Esophagus (tissue), 2 donors: ENCODE measurements around the gene AFF3. TPM values are rescaled to one million over a fixed set of nuclear protein-coding genes. Genes with fewer than 3 reads are reported as not detected.

Experiments
- H3K27ac ChIP-seq, 2 donors: one replicate each; pipeline ENCODE4 v1.5.1; 2013; ENCODE audit warnings: low read depth in 2 of 2, mild to moderate bottlenecking in 2 of 2, inconsistent platforms in 1 of 2, low read length in 1 of 2, moderate library complexity in 1 of 2
- H3K27me3 ChIP-seq, 2 donors: one replicate each; pipeline ENCODE4 v1.6.1; 2013; ENCODE audit warnings: low read length in 2 of 2, control low read depth in 1 of 2, mild to moderate bottlenecking in 1 of 2; ENCODE audit not compliant: insufficient read depth in 2 of 2, control insufficient read depth in 1 of 2
- H3K36me3 ChIP-seq, 2 donors: one replicate each; pipeline ENCODE4 v1.6.1; 2013; ENCODE audit warnings: low read length in 1 of 2; ENCODE audit not compliant: control insufficient read depth in 2 of 2, insufficient read depth in 2 of 2
- H3K4me1 ChIP-seq, 2 donors: one replicate each; pipeline ENCODE4 v1.6.1; 2013; ENCODE audit warnings: low read length in 1 of 2; ENCODE audit not compliant: control insufficient read depth in 2 of 2, insufficient read depth in 2 of 2
- H3K4me3 ChIP-seq, 2 donors: one replicate each; pipeline ENCODE4 v1.5.1; 2013; ENCODE audit warnings: low read length in 2 of 2, mild to moderate bottlenecking in 2 of 2, low read depth in 1 of 2, moderate library complexity in 1 of 2
- H3K9me3 ChIP-seq, 2 donors: one replicate each; pipeline ENCODE4 v1.6.1; 2013; ENCODE audit warnings: mild to moderate bottlenecking in 2 of 2, low read depth in 1 of 2, low read length in 1 of 2, moderate library complexity in 1 of 2; ENCODE audit not compliant: control insufficient read depth in 2 of 2, insufficient read depth in 1 of 2
- WGBS, 2 donors: extraction: QIAGEN DNeasy Blood & Tissue Kit; methylation state at CpG; one replicate each; pipeline ENCODE4 v1.1.7; 2013; 5-methylcytosine and 5-hydroxymethylcytosine counted together
- polyA plus RNA-seq, 2 donors: library from polyadenylated mRNA; stranded (reverse); fragments of 200-250 nt; gene quantifications; one replicate each; pipeline ENCODE4 v1.2.3, GENCODE V29; 2013
- donor health status: healthy with polysubstance abuse.
- donor health status: Bipolar disorder and iron deficiency.

AFF3 gene
- polyA plus RNA-seq, 2 donors = 1.0 to 1.1 TPM

DNA sequence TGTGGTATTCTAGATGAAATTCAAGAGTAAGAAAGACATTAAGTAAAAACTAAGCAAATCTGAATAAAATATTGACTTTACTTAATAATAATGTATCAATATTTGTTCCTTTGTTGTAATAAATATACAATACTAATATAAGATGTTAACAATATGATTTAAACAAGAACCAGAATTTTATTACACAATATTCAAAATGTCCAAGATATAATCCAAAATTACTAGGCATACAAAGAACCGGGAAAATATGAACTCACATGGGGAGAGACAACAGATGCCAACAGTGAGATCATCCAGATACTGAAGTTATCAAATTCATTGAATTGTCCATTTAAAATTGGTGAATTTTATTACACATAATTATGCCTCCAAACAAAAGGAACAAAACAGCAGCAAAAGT lies 286.3 kb downstream of the AFF3 start:
- H3K27me3 ChIP-seq = no peaks in the 10 kb centered on the region
- no peaks in the 10 kb centered on the region for H3K4me1 ChIP-seq
- no peak overlapping the region for H3K4me3 ChIP-seq
- WGBS, 2 donors = 81 to 84% methylated on average over 1 of the region's 1 CpG
- H3K9me3 ChIP-seq = no peaks in the 10 kb centered on the region
- H3K36me3 ChIP-seq = no peaks in the 10 kb centered on the region
- H3K27ac ChIP-seq = no peak overlapping the region

DNA sequence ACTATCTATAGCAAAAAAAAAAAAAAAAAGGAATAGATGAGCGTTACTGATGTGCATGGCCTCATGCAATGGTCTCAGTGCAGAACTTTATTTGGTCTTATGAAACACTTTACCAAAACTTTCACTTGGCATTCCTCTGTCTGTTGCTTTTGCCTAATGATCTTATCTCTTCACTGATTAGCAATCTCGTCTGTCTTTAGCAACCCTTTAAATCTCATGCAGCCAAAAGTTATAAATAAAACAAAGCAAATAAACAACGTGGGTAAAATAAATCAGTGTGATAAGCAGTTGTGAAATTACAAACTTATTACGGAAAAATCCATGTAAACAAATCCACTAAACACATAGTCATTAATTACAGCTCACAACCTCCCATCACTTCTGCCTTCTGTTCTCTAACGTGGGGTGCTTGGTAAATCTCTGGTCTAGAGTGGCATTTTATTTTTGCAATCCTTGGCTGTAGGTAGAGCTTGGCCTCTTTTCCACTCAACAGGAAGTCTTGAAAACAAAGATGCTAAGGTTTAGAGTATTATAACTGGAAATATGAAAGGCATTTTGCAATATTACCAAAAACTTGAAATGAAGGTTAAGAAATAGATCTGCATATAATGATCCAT lies 288.0 kb downstream of the AFF3 start:
- Histone ChIP-seq H3K4me1 (no peaks in the 10 kb centered on the region), H3K4me3 (no peak overlapping the region), H3K9me3 (no peaks in the 10 kb centered on the region), H3K27ac (no peak overlapping the region), H3K27me3 (peaks cover 2 to 3% of the 10 kb centered on the region in 2 donors), H3K36me3 (no peaks in the 10 kb centered on the region)
- 52% methylated on average over 5 of the region's 5 CpGs for WGBS, 2 donors

DNA sequence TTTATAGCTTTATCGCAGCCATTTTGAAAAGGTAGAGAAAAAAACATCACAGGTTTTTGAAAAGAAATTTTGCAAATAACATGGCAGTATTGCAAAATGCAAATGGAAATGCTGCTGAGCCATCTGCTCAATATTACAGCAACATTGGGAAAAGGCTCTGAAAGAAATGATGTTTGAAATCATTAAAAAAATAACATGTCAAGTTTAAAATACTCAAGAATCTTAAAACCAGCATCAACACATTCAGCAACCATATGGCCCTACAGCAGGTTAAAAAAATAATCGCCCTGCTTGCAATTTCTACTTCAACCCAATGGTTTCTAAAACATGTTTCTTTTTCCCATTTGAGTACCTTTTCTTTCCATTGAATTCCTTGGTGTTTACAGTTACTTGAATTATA lies 289.4 kb downstream of the AFF3 start:
- Histone ChIP-seq H3K4me1 (no peaks in the 10 kb centered on the region), H3K27ac (no peak overlapping the region), H3K4me3 (no peak overlapping the region), H3K27me3 (peaks cover 2 to 3% of the 10 kb centered on the region in 2 donors), H3K9me3 (no peaks in the 10 kb centered on the region), H3K36me3 (no peaks in the 10 kb centered on the region)
- WGBS, 2 donors = 93 to 97% methylated on average over 2 of the region's 2 CpGs

DNA sequence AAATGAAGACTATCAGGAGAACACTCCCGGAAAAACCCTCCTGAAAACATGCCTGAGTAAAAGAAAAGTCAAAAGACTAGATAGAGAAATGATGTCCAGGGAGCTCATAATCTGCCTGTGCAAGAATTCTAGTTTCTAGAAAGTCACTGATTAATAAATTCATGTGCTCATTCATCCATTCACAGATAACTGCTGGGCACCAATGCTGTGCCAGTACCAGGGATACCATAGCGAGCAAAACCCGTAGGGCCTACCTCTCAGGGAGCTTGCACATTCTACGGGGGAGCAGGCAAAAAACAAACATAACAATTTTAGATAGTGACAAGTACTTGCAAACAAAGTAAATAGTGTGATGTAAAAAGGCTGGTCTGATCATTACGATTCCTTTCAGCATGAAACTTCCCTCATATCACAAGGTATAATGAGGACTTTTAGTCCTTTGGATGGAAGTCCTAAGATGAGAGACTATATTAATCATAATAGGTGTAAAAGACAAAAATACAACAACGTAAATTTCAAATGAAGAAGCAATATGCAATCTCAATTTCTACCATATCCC lies 289.9 kb downstream of the AFF3 start:
- Histone ChIP-seq H3K36me3 (no peaks in the 10 kb centered on the region), H3K9me3 (no peaks in the 10 kb centered on the region), H3K27me3 (peaks cover 2 to 3% of the 10 kb centered on the region in 2 donors), H3K4me1 (no peaks in the 10 kb centered on the region), H3K27ac (no peak overlapping the region), H3K4me3 (no peak overlapping the region)
- WGBS, 2 donors = 73 to 82% methylated on average over 6 of the region's 6 CpGs

DNA sequence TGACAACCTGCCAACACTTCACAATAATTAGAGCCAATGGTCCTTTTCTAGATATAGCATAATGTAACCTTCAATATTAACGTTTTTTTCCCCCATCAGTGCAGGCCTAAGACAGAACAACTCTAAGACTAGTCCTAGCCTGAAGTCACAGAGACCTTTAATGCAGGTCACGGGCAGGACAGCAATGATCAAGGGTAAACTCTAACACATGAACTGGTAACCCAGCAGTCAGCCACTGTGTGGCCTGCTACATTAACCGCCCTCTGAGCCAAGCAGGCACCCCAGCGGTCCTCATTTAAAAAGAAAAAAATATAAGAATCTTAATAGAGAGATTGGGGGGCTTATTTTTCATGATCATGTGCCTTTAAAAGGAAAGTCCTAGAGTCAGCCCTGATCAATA lies 290.6 kb downstream of the AFF3 start:
- Histone ChIP-seq H3K4me1 (no peaks in the 10 kb centered on the region), H3K27me3 (peaks cover 2 to 3% of the 10 kb centered on the region in 2 donors), H3K27ac (no peak overlapping the region), H3K9me3 (no peaks in the 10 kb centered on the region), H3K36me3 (no peaks in the 10 kb centered on the region), H3K4me3 (no peak overlapping the region)
- 83 to 88% methylated on average over 4 of the region's 4 CpGs for WGBS, 2 donors

DNA sequence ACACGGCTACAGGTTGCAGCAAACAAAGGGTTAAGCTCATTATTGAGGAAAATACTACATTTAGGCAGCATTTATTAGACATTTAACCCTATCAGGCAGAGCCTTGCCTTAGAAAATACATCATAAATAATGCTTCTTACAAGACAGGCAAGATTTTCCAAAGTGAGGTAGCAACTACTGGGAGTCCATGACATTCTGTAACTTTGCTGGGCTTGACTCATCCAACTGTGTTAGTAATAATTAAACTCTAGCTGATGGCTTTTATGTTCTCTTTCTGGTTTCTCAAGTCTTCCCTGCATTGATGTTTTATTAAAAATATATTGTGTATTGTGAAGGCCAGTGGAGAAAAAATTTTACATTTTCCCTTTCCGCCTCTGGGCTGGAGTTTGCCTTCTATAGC lies 291.3 kb downstream of the AFF3 start:
- H3K4me1 ChIP-seq = no peaks in the 10 kb centered on the region
- no peak overlapping the region for H3K4me3 ChIP-seq
- 73 to 89% methylated on average over 2 of the region's 2 CpGs for WGBS, 2 donors

DNA sequence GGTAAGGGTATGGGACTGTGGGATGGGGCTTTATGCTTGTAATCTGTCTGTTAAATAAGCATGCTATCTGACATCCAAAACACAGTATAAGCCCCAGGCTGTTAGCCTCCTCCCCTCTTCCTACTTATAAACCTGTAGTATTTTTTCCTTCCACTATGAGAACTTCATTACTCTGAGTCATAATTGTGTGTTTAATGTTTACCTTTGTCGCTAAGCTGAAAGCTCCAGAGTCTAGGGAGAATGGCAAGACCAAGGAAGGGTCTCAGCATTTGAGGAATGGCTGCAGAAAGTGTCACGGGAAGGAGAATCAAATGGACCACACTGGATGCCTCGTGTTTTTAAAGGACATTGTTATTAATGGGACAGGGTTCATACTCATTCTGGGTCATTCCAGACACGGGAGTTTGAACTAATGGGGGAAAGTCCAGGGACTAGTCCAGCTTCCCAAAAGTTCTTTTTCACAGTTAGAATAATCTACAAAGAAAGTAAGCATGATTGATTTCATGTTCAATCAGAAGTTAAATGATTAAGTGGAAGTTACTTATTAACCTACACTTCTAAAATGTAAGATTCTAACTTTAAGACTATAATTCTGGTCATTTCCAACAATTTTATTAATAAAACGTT lies 292.2 kb downstream of the AFF3 start:
- Histone ChIP-seq H3K36me3 (no peaks in the 10 kb centered on the region), H3K4me1 (no peaks in the 10 kb centered on the region), H3K27me3 (peaks cover 2 to 3% of the 10 kb centered on the region in 2 donors), H3K4me3 (no peak overlapping the region), H3K9me3 (no peaks in the 10 kb centered on the region), H3K27ac (no peak overlapping the region)
- 45 to 53% methylated on average over 5 of the region's 5 CpGs for WGBS, 2 donors

More for the DNA sequence above, 291.3 kb downstream of the AFF3 start:
- H3K9me3 ChIP-seq = no peaks in the 10 kb centered on the region
- no peak overlapping the region for H3K27ac ChIP-seq
- H3K27me3 ChIP-seq = peaks cover 2 to 3% of the 10 kb centered on the region in 2 donors
- H3K36me3 ChIP-seq = no peaks in the 10 kb centered on the region

DNA sequence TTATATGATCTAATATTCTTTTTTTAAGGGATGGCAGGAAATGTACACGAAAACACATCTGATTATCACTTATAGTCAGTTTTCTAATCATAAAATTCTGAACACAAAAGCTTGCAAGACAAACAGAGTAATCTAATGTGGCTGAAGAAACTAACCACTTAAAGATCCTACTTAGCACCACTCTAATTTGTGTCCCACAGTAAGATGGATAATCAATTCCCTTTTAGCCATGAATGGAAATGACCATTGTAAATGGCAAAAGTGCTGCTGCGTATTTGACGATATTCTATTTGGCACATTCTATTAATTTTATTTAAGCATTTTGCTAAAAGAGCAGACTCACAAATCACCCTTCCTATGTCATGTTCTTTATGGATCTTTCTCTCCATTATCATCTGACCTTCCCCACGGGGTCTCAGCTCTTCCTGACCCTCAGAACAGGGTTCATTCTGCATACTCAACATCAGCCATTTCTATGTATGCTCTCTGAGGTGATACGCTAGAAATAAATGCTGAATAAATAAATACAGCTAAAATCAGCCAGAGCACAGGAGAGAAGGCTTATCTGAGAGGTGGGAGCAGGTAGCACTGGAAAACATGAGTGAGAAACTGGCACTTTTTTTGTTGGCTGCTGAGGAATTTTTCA lies 295.8 kb downstream of the AFF3 start:
- no peaks in the 10 kb centered on the region for H3K9me3 ChIP-seq
- WGBS, 2 donors = 88 to 89% methylated on average over 5 of the region's 5 CpGs

DNA sequence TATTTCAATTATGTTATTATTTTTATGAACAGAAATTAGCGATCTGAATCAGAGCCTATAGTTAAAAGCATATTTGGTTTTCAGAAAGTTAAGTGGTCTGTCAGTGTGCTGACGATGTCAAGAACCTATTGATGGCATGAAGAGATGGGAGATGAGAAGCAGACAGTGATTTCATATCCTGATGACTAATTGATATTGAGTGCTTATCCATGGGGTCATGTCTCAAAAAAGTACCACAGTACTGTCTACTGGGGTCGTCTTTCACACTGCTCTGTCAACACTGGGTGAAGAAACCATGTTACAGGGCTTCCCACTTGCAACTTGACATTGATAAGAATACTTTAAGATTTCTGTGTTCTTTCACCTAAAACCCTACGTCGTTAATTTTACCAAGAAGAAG lies 297.1 kb downstream of the AFF3 start:
- H3K27me3 ChIP-seq = peaks cover 2 to 3% of the 10 kb centered on the region in 2 donors
- H3K36me3 ChIP-seq = no peaks in the 10 kb centered on the region
- H3K27ac ChIP-seq = no peak overlapping the region
- H3K9me3 ChIP-seq = no peaks in the 10 kb centered on the region
- 88 to 92% methylated on average over 5 of the region's 5 CpGs for WGBS, 2 donors
- no peak overlapping the region for H3K4me3 ChIP-seq
- no peaks in the 10 kb centered on the region for H3K4me1 ChIP-seq

More for the DNA sequence above, 295.8 kb downstream of the AFF3 start:
- Histone ChIP-seq H3K4me3 (no peak overlapping the region), H3K4me1 (no peaks in the 10 kb centered on the region), H3K36me3 (no peaks in the 10 kb centered on the region), H3K27ac (no peak overlapping the region), H3K27me3 (peaks cover 2 to 3% of the 10 kb centered on the region in 2 donors)
